ENCODE results near the gene MRPL44.

DNA sequence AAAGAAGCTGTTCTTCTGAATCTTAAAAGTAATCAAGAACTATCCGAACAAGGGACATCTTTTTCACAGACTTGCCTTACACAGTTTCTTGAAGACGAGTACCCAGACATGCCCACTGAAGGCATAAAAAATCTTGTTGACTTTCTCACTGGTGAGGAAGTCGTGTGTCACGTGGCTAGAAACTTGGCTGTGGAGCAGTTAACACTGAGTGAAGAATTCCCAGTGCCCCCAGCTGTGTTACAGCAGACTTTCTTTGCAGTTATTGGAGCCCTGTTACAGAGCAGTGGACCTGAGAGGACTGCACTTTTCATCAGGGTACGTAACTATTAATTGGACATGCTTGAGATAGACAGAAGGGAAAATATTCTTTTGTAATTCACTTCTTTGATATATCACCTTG is 2.4 kb downstream of the MRPL44 start:
- TF ChIP-seq CTCF (IDR thresholded peaks at IDR 0.05) (no peak), ZFX (IDR thresholded peaks at IDR 0.05; ENCODE audit: borderline replicate concordance) (no peak)
